Muscle layer of duodenum (tissue), 2 donors: ENCODE data around the gene MAL.
"Not testable (repeated sequence)": the region's sequence is repeated elsewhere in the genome, so short reads cannot be mapped to it uniquely, and the experiment has no call there.

Source experiments
- H3K27ac ChIP-seq: one replicate; pipeline ENCODE4 v1.7.0; 2013; ENCODE audit warnings: mild to moderate bottlenecking, low read length
- H3K27me3 ChIP-seq: one replicate; pipeline ENCODE4 v1.7.0; 2013; ENCODE audit warnings: low read depth, mild to moderate bottlenecking, control low read depth, low read length
- H3K36me3 ChIP-seq, 2 donors: one replicate each; pipeline ENCODE4 v1.7.0; 2013; ENCODE audit warnings: low read length in 2 of 2, control low read depth in 1 of 2, mild to moderate bottlenecking in 1 of 2; ENCODE audit not compliant: insufficient read depth in 2 of 2, control insufficient read depth in 1 of 2
- H3K4me1 ChIP-seq, 2 donors: one replicate each; pipeline ENCODE4 v1.7.0; 2013; ENCODE audit warnings: low read length in 2 of 2, mild to moderate bottlenecking in 2 of 2, control low read depth in 1 of 2, moderate library complexity in 1 of 2; ENCODE audit not compliant: insufficient read depth in 2 of 2, control insufficient read depth in 1 of 2
- H3K4me3 ChIP-seq, 2 donors: one replicate each; pipeline ENCODE4 v1.7.0; 2013; ENCODE audit warnings: low read length in 2 of 2, low read depth in 1 of 2, mild to moderate bottlenecking in 1 of 2
- H3K9me3 ChIP-seq, 2 donors: one replicate each; pipeline ENCODE4 v1.7.0; 2013; ENCODE audit warnings: low read length in 2 of 2, control low read depth in 1 of 2, mild to moderate bottlenecking in 1 of 2; ENCODE audit not compliant: control insufficient read depth in 1 of 2
- donor health status: healthy.

MAL gene

GRCh38 chr2:95076705-95077529, 51.4 kb downstream of the MAL start:
- H3K27me3 ChIP-seq: peaks cover 13% of the 10 kb centered on the region
- H3K36me3 ChIP-seq: no peaks in the 10 kb centered on the region
- H3K4me3 ChIP-seq: peak overlapping the region; percentile 42 to 66
- peaks cover 0 to 10% of the 10 kb centered on the region in 2 donors for H3K4me1 ChIP-seq
- no peak overlapping the region for H3K27ac ChIP-seq
- H3K9me3 ChIP-seq: no peaks in the 10 kb centered on the region

DNA sequence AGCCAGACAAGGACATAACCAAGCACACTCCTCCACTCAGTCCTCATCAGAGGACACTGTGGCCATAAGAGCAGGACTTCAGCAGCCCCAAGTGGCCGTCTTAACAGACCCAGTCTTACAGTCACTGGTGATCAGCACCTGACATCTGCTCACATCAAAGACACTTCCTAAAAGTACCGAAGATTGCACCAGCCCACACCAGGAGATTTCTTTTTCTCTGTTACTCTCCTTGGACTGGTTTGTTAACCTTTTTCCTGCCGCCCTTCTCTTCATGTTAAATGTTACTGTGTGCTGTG, 52.0 kb downstream of the MAL start:
- Histone ChIP-seq H3K36me3 (no peaks in the 10 kb centered on the region), H3K9me3 (no peaks in the 10 kb centered on the region), H3K4me3 (no peak overlapping the region), H3K4me1 (peaks cover 0 to 10% of the 10 kb centered on the region in 2 donors), H3K27me3 (peaks cover 13% of the 10 kb centered on the region), H3K27ac (no peak overlapping the region)

DNA sequence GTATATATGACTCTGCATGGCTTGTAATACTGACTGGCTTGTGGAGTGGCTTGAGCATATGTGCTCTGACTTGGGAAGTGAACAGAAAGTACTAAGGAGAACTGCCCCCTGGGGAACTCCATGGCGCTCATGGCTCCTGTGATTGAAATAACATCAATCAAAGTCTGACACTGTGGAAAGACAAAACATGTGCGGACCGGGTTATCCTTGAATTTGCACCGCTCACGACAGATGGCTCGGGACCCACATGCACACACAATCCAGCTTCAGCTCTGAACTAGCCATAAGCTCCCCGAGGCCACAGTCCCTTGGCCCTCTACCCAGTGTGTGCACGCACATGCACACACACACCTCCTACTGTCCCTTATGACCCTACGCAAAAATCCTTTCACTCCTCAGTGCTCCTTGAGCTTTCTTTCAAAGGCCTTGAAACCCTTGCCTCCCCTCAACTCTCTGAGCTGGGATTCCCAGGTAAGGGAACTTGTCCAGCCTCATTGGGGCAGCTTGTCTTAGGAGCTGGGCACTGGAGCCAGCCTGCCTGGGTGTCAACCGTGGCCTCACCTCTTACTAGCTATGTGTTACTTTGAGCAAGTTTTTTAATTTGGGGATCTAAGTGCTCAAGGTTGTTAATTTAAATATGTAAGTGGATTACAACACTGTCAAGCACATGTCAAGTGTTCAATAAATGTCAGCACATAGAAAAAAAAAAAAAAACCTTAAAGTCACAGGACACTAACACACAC, 52.5 kb downstream of the MAL start:
- H3K4me3 ChIP-seq: no peak overlapping the region
- peaks cover 13% of the 10 kb centered on the region for H3K27me3 ChIP-seq
- no peaks in the 10 kb centered on the region for H3K9me3 ChIP-seq
- peaks cover 0 to 10% of the 10 kb centered on the region in 2 donors for H3K4me1 ChIP-seq
- H3K27ac ChIP-seq: no peak overlapping the region
- no peaks in the 10 kb centered on the region for H3K36me3 ChIP-seq

DNA sequence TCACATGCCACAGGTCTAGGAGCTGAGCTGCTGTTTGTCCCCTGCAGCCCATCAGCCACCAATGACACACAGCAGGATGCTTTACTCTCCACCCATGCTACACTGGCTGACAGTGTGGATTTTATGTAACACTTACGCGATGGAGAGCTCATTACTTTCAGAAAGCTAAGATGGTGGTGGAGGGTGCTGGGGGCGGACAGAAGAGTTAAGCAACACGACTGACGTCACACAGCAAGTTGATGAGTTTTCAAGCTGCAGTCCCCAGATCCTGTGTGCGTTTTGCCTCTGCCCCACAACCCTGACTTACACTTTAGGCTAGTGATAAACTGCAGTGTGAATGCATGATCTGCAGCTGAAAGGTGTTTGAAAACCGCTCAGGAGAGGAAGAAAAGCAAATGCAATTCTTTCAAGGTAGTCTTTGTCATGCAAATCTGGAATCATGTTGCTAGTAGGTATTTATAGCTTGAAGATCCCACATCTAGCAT, 53.7 kb downstream of the MAL start:
- H3K27ac ChIP-seq: no peak overlapping the region
- H3K9me3 ChIP-seq: no peaks in the 10 kb centered on the region
- H3K4me3 ChIP-seq: no peak overlapping the region
- peaks cover 0 to 10% of the 10 kb centered on the region in 2 donors for H3K4me1 ChIP-seq
- H3K36me3 ChIP-seq: no peaks in the 10 kb centered on the region
- H3K27me3 ChIP-seq: peaks cover 13% of the 10 kb centered on the region

DNA sequence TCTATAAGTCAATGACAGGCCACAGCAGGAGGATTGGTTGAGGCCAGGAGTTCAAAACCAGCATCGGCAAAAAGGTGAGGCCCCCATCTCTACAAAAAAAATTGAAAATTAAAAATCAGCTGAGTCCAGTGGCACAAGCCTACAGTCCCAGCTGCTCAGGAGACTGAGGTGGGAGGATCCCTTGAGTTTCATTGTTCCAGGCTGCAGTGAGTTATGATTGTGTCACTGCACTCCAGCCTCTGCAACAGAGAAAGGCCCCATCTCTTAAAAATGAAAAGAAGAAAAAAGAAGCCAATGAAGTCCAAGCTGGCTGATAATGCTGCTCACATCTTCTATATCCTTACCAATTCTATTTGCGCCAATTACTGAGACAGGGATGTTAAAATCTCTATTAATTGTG, 57.0 kb downstream of the MAL start:
- no peak overlapping the region for H3K27ac ChIP-seq
- no peaks in the 10 kb centered on the region for H3K27me3 ChIP-seq
- H3K36me3 ChIP-seq: peaks cover 7 to 27% of the 10 kb centered on the region in 2 donors
- no peak overlapping the region for H3K4me3 ChIP-seq
- no peaks in the 10 kb centered on the region for H3K4me1 ChIP-seq
- no peaks in the 10 kb centered on the region for H3K9me3 ChIP-seq

- Histone ChIP-seq H3K4me3 (no peak overlapping the region), H3K27ac (no peak overlapping the region), H3K4me1 (no peaks in the 10 kb centered on the region), H3K9me3 (no peaks in the 10 kb centered on the region), H3K36me3 (peaks cover 22 to 53% of the 10 kb centered on the region in 2 donors), H3K27me3 (no peaks in the 10 kb centered on the region)
These were observed 60.5 kb downstream of the MAL start for GRCh38 chr2:95086017-95086416.

- Histone ChIP-seq H3K27ac (no peak overlapping the region), H3K36me3 (peaks cover 34 to 67% of the 10 kb centered on the region in 2 donors), H3K27me3 (no peaks in the 10 kb centered on the region), H3K9me3 (no peaks in the 10 kb centered on the region), H3K4me3 (no peak overlapping the region), H3K4me1 (no peaks in the 10 kb centered on the region)
These were observed 61.9 kb downstream of the MAL start for GRCh38 chr2:95087379-95087778.

- no peaks in the 10 kb centered on the region for H3K27me3 ChIP-seq
- no peak overlapping the region for H3K27ac ChIP-seq
- H3K36me3 ChIP-seq: peaks cover 34 to 54% of the 10 kb centered on the region in 2 donors
- no peaks in the 10 kb centered on the region for H3K4me1 ChIP-seq
- H3K4me3 ChIP-seq: no peak overlapping the region
- H3K9me3 ChIP-seq: no peaks in the 10 kb centered on the region
These were observed 66.5 kb downstream of the MAL start for GRCh38 chr2:95091885-95092555.

DNA sequence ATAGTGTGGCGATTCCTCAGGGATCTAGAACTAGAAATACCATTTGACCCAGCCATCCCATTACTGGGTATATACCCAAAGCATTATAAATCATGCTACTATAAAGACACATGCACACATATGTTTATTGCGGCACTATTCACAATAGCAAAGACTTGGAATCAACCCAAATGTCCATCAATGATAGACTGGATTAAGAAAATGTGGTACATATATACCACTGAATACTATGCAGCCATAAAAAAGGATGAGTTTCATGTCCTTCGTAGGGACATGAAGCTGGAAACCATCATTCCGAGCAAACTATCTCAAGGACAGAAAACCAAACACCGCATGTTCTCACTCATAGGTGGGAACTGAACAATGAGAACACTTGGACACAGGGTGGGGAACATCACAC, 72.8 kb downstream of the MAL start:
- not testable (repeated sequence) for H3K27me3 ChIP-seq, H3K4me3 ChIP-seq, H3K27ac ChIP-seq, H3K9me3 ChIP-seq, H3K4me1 ChIP-seq
- peaks cover 16 to 41% of the 10 kb centered on the region in 2 donors for H3K36me3 ChIP-seq

DNA sequence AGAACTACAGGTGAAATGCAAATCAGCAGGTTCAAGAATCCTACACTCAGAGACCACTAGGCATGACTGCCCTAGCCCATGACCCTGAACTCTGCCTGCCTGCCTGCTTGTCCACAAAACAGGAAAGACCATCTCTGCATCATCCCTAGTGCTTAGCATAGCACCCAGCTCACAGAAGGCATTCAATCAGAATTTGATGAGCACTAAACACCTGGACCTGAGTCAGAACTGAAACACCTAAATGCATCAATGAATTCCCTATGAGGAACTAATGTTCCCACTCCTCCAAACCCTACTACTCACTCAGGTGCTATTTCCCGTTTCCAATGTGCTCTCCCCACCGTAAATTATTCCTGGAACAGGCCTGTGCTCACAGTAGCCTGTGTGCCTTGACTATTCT, 74.4 kb downstream of the MAL start:
- Histone ChIP-seq H3K36me3 (peaks cover 25 to 51% of the 10 kb centered on the region in 2 donors), H3K27me3 (no peaks in the 10 kb centered on the region), H3K27ac (no peak overlapping the region), H3K9me3 (no peaks in the 10 kb centered on the region), H3K4me3 (no peak overlapping the region), H3K4me1 (no peaks in the 10 kb centered on the region)
